K562 (cell line): ENCODE measurements around the gene DROSHA. TPM values are rescaled to one million over a fixed set of nuclear protein-coding genes. Genes with fewer than 3 reads are reported as not detected.

ENCODE experiments used
- ARHGAP35 ChIP-seq: fragments of 450-650 bp; IDR thresholded peaks from 2 replicates; pipeline ENCODE4 v1.6.1; 2018; ENCODE audit not compliant: partially characterized antibody
- BRD4 ChIP-seq: fragments of 200-600 bp; sonication (generic); IDR thresholded peaks from 2 replicates; pipeline ENCODE4 v1.6.1; 2017; ENCODE audit warnings: inconsistent platforms
- CBFA2T3 ChIP-seq: fragments of 450-650 bp; IDR thresholded peaks from 2 replicates; pipeline ENCODE4 v1.6.1; 2017
- CBX1 ChIP-seq: sonication (generic); IDR thresholded peaks from 2 replicates; pipeline ENCODE4 v1.6.1; 2016; ENCODE audit warnings: antibody characterized with exemption, low read depth, mild to moderate bottlenecking
- CREB1 ChIP-seq, 2 experiments: sonication (generic) in 1 of 2; formaldehyde crosslinking in 1 of 2; IDR thresholded peaks; 2 replicates each; pipeline versions ENCODE4 v1.6.1 to v1.8.0; 2012 to 2022; ENCODE audit warnings: inconsistent platforms in 1 of 2, mild to moderate bottlenecking in 1 of 2, missing genetic modification reagents in 1 of 2, moderate library complexity in 1 of 2
- GATAD2A ChIP-seq: fragments of 450-650 bp; IDR thresholded peaks from 2 replicates; pipeline ENCODE4 v1.6.1; 2017
- HCFC1 ChIP-seq: IDR thresholded peaks from 2 replicates; pipeline ENCODE4 v1.6.1; 2012; ENCODE audit warnings: low read depth, low read length, improper control_type of control experiment
- MAFK ChIP-seq: IDR thresholded peaks from 2 replicates; pipeline ENCODE4 v1.6.1; 2011; ENCODE audit warnings: low read length, improper control_type of control experiment
- MTA3 ChIP-seq: fragments of 450-650 bp; formaldehyde crosslinking; IDR thresholded peaks from 2 replicates; pipeline ENCODE4 v1.6.1; 2017; ENCODE audit warnings: mild to moderate bottlenecking, borderline replicate concordance
- NFRKB ChIP-seq: fragments of 450-650 bp; IDR thresholded peaks from 2 replicates; pipeline ENCODE4 v1.6.1; 2016; ENCODE audit warnings: low read depth
- PRPF4 ChIP-seq: fragments of 200-400 bp; formaldehyde crosslinking; IDR thresholded peaks from one replicate; pipeline ENCODE4 v1.6.1; 2017; ENCODE audit warnings: low read length, low read depth, mild to moderate bottlenecking; ENCODE audit not compliant: insufficient read depth, poor library complexity, severe bottlenecking
- TEAD4 ChIP-seq, 2 experiments: sonication (generic) in 1 of 2; formaldehyde crosslinking in 1 of 2; IDR thresholded peaks; 2 replicates each; pipeline versions ENCODE4 v1.6.1 to v1.8.0; 2012 to 2022; ENCODE audit warnings: borderline replicate concordance in 1 of 2, inconsistent platforms in 1 of 2, low read length in 1 of 2, mild to moderate bottlenecking in 1 of 2, missing genetic modification reagents in 1 of 2
- TGIF2 ChIP-seq: sonication (generic); formaldehyde crosslinking; IDR thresholded peaks from 2 replicates; pipeline ENCODE4 v1.8.1; 2022; ENCODE audit warnings: mild to moderate bottlenecking, missing genetic modification reagents, moderate library complexity
- YBX1 ChIP-seq: fragments of 450-650 bp; IDR thresholded peaks from 2 replicates; pipeline ENCODE4 v1.7.1; 2016; ENCODE audit warnings: mild to moderate bottlenecking
- ZBTB1 ChIP-seq: sonication (generic); formaldehyde crosslinking; IDR thresholded peaks from 2 replicates; pipeline ENCODE4 v1.8.1; 2023; ENCODE audit warnings: missing genetic modification reagents, low read depth, mild to moderate bottlenecking, borderline replicate concordance
- ZFP1 ChIP-seq: fragments of 450-650 bp; formaldehyde crosslinking; IDR thresholded peaks from 2 replicates; pipeline ENCODE4 v1.4.0; 2020; ENCODE audit warnings: mild to moderate bottlenecking, mixed read lengths
- ZFX ChIP-seq: sonication (generic); formaldehyde crosslinking; IDR thresholded peaks from 2 replicates; pipeline ENCODE4 v1.8.0; 2022; ENCODE audit warnings: mild to moderate bottlenecking, missing genetic modification reagents, moderate library complexity
- ZNF766 ChIP-seq: fragments of 200-800 bp; sonication (Bioruptor generic); conservative IDR thresholded peaks from 2 replicates; pipeline ENCODE4 v1.6.1; 2016; ENCODE audit warnings: missing genetic modification characterization, missing compliant biosample characterization
- polyA plus RNA-seq, 8 experiments: library from polyadenylated mRNA; depleted of rRNA in 4 of 8; stranded (reverse) in 5 of 8; unstranded in 3 of 8; fragments of >200 nt; fragmentation: Nextera tagmentation in 2 of 8; fragmentation: Illumina TruSeq in 1 of 8; extraction: Ambion mirVana in 2 of 8; extraction: Trizol in 1 of 8; gene quantifications; 2 replicates each; pipeline versions ENCODE4 v1.2.1 to v1.2.3, GENCODE V29; 2011 to 2014; ENCODE audit warnings: inconsistent platforms in 1 of 8, missing spikeins in 1 of 8
- total RNA-seq, 7 experiments: library from RNA; depleted of rRNA in 6 of 7; stranded (reverse); fragments of >200 nt in 6 of 7; fragmentation: Illumina TruSeq in 2 of 7; extraction: Trizol in 2 of 7; gene quantifications; 2 replicates each; pipeline versions ENCODE4 v1.2.1 to v1.2.3, GENCODE V29; 2011 to 2021; ENCODE audit warnings: low replicate concordance in 1 of 7
- TF ChIP-seq, protein P1 (sequence below): fragments of 250-450 bp; sonication (Bioruptor Pico); IDR thresholded peaks from 2 replicates; pipeline ENCODE4 v1.4.0; 2020; ENCODE audit warnings: mild to moderate bottlenecking
- TF ChIP-seq, protein P2 (sequence below): fragments of 250-450 bp; sonication (Bioruptor Pico); IDR thresholded peaks from 2 replicates; pipeline ENCODE4 v1.4.0; 2020
- TF ChIP-seq, protein P3 (sequence below): fragments of 250-450 bp; sonication (Bioruptor Pico); IDR thresholded peaks from 2 replicates; pipeline ENCODE4 v1.5.0; 2021
- TF ChIP-seq, protein P4 (sequence below): fragments of 450-650 bp; conservative IDR thresholded peaks from 2 replicates; pipeline ENCODE4 v1.6.1; 2016; ENCODE audit warnings: missing genetic modification characterization, low read depth, mild to moderate bottlenecking, control low read depth, missing compliant biosample characterization
- TF ChIP-seq, protein P5 (sequence below): sonication (generic); formaldehyde crosslinking; IDR thresholded peaks from 2 replicates; pipeline ENCODE4 v1.8.1; 2023; ENCODE audit warnings: mild to moderate bottlenecking, missing genetic modification reagents

DROSHA gene
- total and polyA plus RNA-seq, 9 of the 15 experiments (the other 6 are each of a cell fraction or from before 2014, with no cell fraction given) = 52.5 to 109 (median 68.9) TPM

DNA sequence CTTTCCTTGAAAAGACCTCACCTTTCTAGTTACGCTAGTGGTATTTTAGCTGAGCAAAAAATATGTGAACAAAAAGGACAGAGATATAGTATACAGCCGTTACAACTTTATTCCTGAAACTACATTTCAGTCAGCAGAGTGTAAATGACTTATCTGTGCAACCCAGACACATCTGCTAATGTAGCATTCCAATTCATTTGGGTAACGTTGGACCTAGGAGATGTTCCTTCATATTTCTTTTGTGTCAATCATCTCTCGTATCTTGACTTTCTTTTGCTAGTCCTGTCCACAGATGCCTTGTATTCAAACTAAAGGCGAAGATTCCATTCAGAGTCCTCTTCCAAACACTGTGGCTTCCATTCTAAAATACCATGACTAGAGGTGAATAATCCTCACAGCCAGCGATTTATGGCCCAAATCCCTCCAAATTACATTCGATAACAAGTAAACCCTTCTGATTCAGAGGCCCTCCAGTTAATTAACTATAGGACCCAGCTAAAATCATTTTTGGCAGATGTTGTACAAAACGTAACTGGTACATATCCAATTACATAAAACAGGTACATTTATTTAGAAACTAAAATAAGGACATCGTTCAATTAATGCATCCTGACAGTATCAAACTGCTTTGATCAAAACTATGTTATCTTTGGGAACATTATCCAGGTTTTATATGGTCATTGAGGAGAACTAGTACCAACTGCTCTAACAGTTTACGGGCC is 155.7 kb downstream of the DROSHA start (continued):
- TF ChIP-seq, protein P1, sequence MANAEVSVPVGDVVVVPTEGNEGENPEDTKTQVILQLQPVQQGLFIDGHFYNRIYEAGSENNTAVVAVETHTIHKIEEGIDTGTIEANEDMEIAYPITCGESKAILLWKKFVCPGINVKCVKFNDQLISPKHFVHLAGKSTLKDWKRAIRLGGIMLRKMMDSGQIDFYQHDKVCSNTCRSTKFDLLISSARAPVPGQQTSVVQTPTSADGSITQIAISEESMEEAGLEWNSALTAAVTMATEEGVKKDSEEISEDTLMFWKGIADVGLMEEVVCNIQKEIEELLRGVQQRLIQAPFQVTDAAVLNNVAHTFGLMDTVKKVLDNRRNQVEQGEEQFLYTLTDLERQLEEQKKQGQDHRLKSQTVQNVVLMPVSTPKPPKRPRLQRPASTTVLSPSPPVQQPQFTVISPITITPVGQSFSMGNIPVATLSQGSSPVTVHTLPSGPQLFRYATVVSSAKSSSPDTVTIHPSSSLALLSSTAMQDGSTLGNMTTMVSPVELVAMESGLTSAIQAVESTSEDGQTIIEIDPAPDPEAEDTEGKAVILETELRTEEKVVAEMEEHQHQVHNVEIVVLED (CRISPR knock-in tag) = no peak
- TF ChIP-seq TGIF2 (no peak), MTA3 (no peak), HCFC1 (no peak), CBX1 (no peak), PRPF4 (no peak), BRD4 (no peak), MAFK (no peak), ZBTB1 (CRISPR knock-in tag) (no peak), GATAD2A (no peak), ZNF766 (CRISPR knock-in tag) (no peak), CREB1 (IDR thresholded peaks at IDR 0.05) (no peak), CREB1 (CRISPR knock-in tag; IDR thresholded peaks at IDR 0.05) (no peak), YBX1 (no peak), ZFX (CRISPR knock-in tag) (peak; percentile 33; the same call in 1 of the 2 replicates), ARHGAP35 (no peak), CBFA2T3 (peak; percentile 55), NFRKB (no peak), TEAD4 (IDR thresholded peaks at IDR 0.05; ENCODE audit: low read length) (no peak), TEAD4 (CRISPR knock-in tag; IDR thresholded peaks at IDR 0.05; ENCODE audit: borderline replicate concordance) (no peak), ZFP1 (CRISPR knock-in tag) (no peak)
- TF ChIP-seq, protein P2, sequence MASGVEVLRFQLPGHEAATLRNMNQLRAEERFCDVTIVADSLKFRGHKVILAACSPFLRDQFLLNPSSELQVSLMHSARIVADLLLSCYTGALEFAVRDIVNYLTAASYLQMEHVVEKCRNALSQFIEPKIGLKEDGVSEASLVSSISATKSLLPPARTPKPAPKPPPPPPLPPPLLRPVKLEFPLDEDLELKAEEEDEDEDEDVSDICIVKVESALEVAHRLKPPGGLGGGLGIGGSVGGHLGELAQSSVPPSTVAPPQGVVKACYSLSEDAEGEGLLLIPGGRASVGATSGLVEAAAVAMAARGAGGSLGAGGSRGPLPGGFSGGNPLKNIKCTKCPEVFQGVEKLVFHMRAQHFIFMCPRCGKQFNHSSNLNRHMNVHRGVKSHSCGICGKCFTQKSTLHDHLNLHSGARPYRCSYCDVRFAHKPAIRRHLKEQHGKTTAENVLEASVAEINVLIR (CRISPR knock-in tag) = no peak
- TF ChIP-seq, protein P3, sequence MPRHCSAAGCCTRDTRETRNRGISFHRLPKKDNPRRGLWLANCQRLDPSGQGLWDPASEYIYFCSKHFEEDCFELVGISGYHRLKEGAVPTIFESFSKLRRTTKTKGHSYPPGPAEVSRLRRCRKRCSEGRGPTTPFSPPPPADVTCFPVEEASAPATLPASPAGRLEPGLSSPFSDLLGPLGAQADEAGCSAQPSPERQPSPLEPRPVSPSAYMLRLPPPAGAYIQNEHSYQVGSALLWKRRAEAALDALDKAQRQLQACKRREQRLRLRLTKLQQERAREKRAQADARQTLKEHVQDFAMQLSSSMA = no peak
- TF ChIP-seq, protein P4, sequence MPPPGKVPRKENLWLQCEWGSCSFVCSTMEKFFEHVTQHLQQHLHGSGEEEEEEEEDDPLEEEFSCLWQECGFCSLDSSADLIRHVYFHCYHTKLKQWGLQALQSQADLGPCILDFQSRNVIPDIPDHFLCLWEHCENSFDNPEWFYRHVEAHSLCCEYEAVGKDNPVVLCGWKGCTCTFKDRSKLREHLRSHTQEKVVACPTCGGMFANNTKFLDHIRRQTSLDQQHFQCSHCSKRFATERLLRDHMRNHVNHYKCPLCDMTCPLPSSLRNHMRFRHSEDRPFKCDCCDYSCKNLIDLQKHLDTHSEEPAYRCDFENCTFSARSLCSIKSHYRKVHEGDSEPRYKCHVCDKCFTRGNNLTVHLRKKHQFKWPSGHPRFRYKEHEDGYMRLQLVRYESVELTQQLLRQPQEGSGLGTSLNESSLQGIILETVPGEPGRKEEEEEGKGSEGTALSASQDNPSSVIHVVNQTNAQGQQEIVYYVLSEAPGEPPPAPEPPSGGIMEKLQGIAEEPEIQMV (tag) = no peak
- TF ChIP-seq, protein P5, sequence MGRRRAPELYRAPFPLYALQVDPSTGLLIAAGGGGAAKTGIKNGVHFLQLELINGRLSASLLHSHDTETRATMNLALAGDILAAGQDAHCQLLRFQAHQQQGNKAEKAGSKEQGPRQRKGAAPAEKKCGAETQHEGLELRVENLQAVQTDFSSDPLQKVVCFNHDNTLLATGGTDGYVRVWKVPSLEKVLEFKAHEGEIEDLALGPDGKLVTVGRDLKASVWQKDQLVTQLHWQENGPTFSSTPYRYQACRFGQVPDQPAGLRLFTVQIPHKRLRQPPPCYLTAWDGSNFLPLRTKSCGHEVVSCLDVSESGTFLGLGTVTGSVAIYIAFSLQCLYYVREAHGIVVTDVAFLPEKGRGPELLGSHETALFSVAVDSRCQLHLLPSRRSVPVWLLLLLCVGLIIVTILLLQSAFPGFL (CRISPR knock-in tag) = no peak
